DND-41 (cell line): ENCODE data around the gene TDP2.
"Not testable (repeated sequence)": the region's sequence is repeated elsewhere in the genome, so short reads cannot be mapped to it uniquely, and the experiment has no call there.

Experiments
- ATAC-seq: fragments of 200-7000 bp; cut with Tn5 transposase; 3 replicates; pipeline ENCODE4 v1.9.1; 2021; ENCODE audit warnings: low read depth; ENCODE audit not compliant: insufficient read depth
- DNase-seq: peaks from one replicate; pipeline ENCODE4 v3.0.0-alpha.2; 2020
- H2AFZ ChIP-seq: 2 replicates; pipeline ENCODE4 v1.6.0; 2012; ENCODE audit warnings: low read depth, low read length
- H3K27ac ChIP-seq: 2 replicates; pipeline ENCODE4 v1.5.1; 2012; ENCODE audit warnings: low read length, inconsistent platforms
- H3K27me3 ChIP-seq: fragments of 200-600 bp; sonication (generic); 2 replicates; pipeline ENCODE4 v1.6.0; 2012; ENCODE audit warnings: low read length, mild to moderate bottlenecking, inconsistent platforms; ENCODE audit not compliant: insufficient read depth, poor library complexity
- H3K36me3 ChIP-seq: 2 replicates; pipeline ENCODE4 v1.5.1; 2012; ENCODE audit warnings: low read length, inconsistent platforms; ENCODE audit not compliant: insufficient read depth
- H3K4me1 ChIP-seq: 2 replicates; pipeline ENCODE4 v1.5.1; 2012; ENCODE audit warnings: mild to moderate bottlenecking, low read length; ENCODE audit not compliant: insufficient read depth
- H3K4me2 ChIP-seq: 2 replicates; pipeline ENCODE4 v1.6.0; 2012; ENCODE audit warnings: mild to moderate bottlenecking, moderate library complexity, low read length, inconsistent platforms; ENCODE audit not compliant: insufficient read depth
- H3K4me3 ChIP-seq, 2 experiments: fragments of 200-600 bp in 1 of 2; shearing (Covaris generic) in 1 of 2; 2 replicates each; pipeline ENCODE4 v1.5.1; 2012 to 2016; ENCODE audit warnings: inconsistent platforms in 2 of 2, low read length in 2 of 2, mild to moderate bottlenecking in 2 of 2, low read depth in 1 of 2, moderate library complexity in 1 of 2
- H3K79me2 ChIP-seq: 2 replicates; pipeline ENCODE4 v1.6.0; 2012; ENCODE audit warnings: low read length, inconsistent platforms; ENCODE audit not compliant: insufficient read depth
- H3K9ac ChIP-seq: 2 replicates; pipeline ENCODE4 v1.6.0; 2012; ENCODE audit warnings: low read depth, mild to moderate bottlenecking, inconsistent platforms, low read length, moderate library complexity
- H3K9me3 ChIP-seq: 2 replicates; pipeline ENCODE4 v1.5.1; 2012; ENCODE audit warnings: low read length, moderate library complexity, mild to moderate bottlenecking, inconsistent platforms; ENCODE audit not compliant: insufficient read depth, severe bottlenecking
- H4K20me1 ChIP-seq: 2 replicates; pipeline ENCODE4 v1.6.0; 2012; ENCODE audit warnings: low read length; ENCODE audit not compliant: insufficient read depth
- CTCF ChIP-seq: IDR thresholded peaks from 2 replicates; pipeline ENCODE4 v1.5.1; 2012; ENCODE audit warnings: borderline replicate concordance, low read length, moderate library complexity, mild to moderate bottlenecking; ENCODE audit not compliant: poor library complexity, severe bottlenecking; ENCODE audit errors: extremely low read depth
- EZH2 ChIP-seq: IDR thresholded peaks from 3 replicates; pipeline ENCODE4 v1.6.1; 2012; ENCODE audit warnings: borderline replicate concordance, low read depth, mild to moderate bottlenecking, moderate library complexity, low read length, inconsistent platforms; ENCODE audit not compliant: severe bottlenecking

Gene TDP2

GRCh38 chr6:24680582-24680981 lies 13.9 kb upstream of the TDP2 start:
- no peak for TF ChIP-seq EZH2
- no peak for TF ChIP-seq CTCF

GRCh38 chr6:24678792-24679352 lies 12.2 kb upstream of the TDP2 start:
- H3K79me2 ChIP-seq, H2AFZ ChIP-seq, H3K27me3 ChIP-seq, H3K4me2 ChIP-seq, H3K36me3 ChIP-seq, DNase-seq, ATAC-seq, H3K9ac ChIP-seq, H4K20me1 ChIP-seq, H3K4me1 ChIP-seq, H3K4me3 ChIP-seq, H3K27ac ChIP-seq, H3K9me3 ChIP-seq: not testable (repeated sequence)

More at GRCh38 chr6:24680582-24680981, 13.9 kb upstream of the TDP2 start:
- Histone ChIP-seq H3K27me3 (no peaks in the 10 kb centered on the region), H3K4me1 (no peaks in the 10 kb centered on the region), H2AFZ (no peak overlapping the region), H3K79me2 (no peaks in the 10 kb centered on the region), H4K20me1 (no peaks in the 10 kb centered on the region), H3K36me3 (no peaks in the 10 kb centered on the region), H3K9me3 (no peaks in the 10 kb centered on the region), H3K27ac (no peak overlapping the region), H3K4me2 (no peak overlapping the region), H3K4me3 (no peak overlapping the region), H3K9ac (no peak overlapping the region)
- ATAC-seq (no peak), DNase-seq (no peak)

DNA sequence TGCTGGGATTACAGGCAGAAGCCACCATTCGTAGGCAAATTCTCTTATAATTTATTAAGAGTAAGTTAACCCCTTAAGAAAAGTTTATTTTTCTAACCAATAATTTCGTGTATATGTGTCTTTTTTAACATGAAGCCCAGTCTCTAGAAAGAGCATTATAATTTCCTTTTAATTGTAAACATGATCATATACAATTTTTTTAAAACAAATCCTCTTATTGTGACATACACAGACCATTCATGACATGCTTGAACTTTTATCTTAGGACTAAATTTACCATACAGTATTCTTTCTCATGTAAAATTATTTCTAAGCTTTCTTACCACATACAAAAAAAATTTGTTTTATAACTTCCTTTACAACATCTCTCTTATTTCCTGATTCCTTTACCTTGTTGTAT lies 6.9 kb upstream of the TDP2 start:
- Histone ChIP-seq H4K20me1 (no peaks in the 10 kb centered on the region), H2AFZ (no peak overlapping the region), H3K9ac (no peak overlapping the region), H3K4me2 (no peak overlapping the region), H3K4me3 (no peak overlapping the region), H3K9me3 (peaks cover 42% of the 10 kb centered on the region), H3K27me3 (no peaks in the 10 kb centered on the region), H3K79me2 (no peaks in the 10 kb centered on the region), H3K4me1 (peaks cover 4% of the 10 kb centered on the region; the same call in 1 of the 2 replicates), H3K36me3 (0 out of 2 replicates have a peak, but pooled peaks cover under 1% of the 10 kb centered on the region), H3K27ac (no peak overlapping the region)
- TF ChIP-seq CTCF, result no peak
- TF ChIP-seq EZH2, result no peak
- DNase-seq (no peak), ATAC-seq (no peak)

DNA sequence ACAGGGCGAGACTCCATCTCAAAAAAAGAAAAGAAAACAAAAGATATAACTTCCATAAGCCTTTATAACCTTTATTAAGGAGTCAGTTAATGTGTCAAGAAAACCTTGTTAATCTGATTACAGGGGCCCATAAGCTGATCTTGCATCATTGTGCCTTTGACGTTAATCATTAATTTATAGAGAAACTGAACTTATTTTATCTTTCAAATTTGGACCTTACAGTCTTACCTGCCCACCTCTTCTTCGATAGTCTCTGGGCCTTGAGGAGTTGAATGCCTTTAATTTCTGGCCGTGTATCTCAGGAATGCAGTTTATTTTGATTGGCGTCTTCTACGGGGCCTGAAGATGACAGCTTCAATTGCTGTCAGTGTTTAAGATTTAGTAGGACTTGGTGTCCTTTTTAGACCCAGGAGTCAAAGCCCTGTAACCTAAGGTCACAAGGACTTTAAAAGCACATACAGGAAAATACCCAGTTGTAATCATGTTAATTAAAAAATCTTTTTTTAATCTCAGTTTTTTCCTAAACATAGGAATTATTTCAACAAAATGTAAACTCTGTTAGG lies 6.0 kb upstream of the TDP2 start:
- Histone ChIP-seq H3K9ac (no peak overlapping the region), H3K4me1 (peaks cover 14% of the 10 kb centered on the region), H3K9me3 (peaks cover 42% of the 10 kb centered on the region), H3K4me2 (no peak overlapping the region), H3K27ac (no peak overlapping the region), H3K79me2 (peaks cover 5% of the 10 kb centered on the region), H3K36me3 (0 out of 2 replicates have a peak, but pooled peaks cover 3% of the 10 kb centered on the region), H2AFZ (no peak overlapping the region), H3K4me3 (no peak overlapping the region), H3K27me3 (no peaks in the 10 kb centered on the region), H4K20me1 (no peaks in the 10 kb centered on the region)
- DNase-seq (no peak), ATAC-seq (no peak)
- TF ChIP-seq CTCF (no peak), EZH2 (no peak)

DNA sequence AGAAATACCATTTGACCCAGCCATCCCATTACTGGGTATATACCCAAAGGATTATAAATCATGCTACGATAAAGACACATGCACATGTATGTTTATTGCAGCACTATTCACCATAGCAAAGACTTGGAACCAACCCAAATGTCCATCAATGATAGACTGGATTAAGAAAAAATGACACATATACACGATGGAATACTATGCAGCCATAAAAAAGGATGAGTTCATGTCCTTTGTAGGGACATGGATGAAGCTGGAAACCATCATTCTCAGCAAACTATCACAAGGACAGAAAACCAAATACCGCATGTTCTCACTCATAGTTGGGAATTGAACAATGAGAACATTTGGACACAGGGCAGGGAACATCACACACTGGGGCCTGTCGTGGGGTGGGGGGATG lies 4.4 kb upstream of the TDP2 start:
- not testable (repeated sequence) for H4K20me1 ChIP-seq, H3K27me3 ChIP-seq, H3K27ac ChIP-seq, H3K36me3 ChIP-seq, H3K9ac ChIP-seq, H3K4me2 ChIP-seq, ATAC-seq, H2AFZ ChIP-seq, H3K4me3 ChIP-seq, DNase-seq
- Histone ChIP-seq H3K79me2 (peaks cover 18% of the 10 kb centered on the region), H3K9me3 (peaks cover 42% of the 10 kb centered on the region), H3K4me1 (peaks cover 17% of the 10 kb centered on the region)

DNA sequence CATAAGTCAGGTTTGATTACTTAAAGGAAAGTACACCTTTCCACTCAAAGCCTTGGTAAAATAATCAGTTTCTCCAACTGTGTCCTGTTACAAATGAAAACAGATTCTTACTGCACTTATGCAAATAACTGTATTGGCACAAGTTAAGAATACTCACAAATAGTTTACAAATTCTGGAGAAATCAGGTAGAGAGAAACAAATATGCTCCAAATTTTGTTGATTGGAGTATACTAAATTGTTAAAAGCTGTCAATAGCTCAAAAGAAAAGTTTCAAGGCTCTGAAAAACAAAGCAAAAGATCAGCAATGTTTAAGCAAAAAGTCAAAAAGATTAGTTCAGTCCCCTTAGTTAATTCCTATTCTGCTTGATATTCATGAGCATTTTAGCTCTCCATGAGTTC lies 3.8 kb upstream of the TDP2 start:
- ATAC-seq, H4K20me1 ChIP-seq, H3K9ac ChIP-seq, H3K4me2 ChIP-seq, H3K4me3 ChIP-seq, H2AFZ ChIP-seq, H3K36me3 ChIP-seq, DNase-seq, H3K27ac ChIP-seq, H3K27me3 ChIP-seq: not testable (repeated sequence)
- H3K9me3 ChIP-seq, result peaks cover 42% of the 10 kb centered on the region
- H3K79me2 ChIP-seq, result peaks cover 23% of the 10 kb centered on the region
- H3K4me1 ChIP-seq, result peaks cover 21% of the 10 kb centered on the region
